KOPT-K1 (cell line): ENCODE data around the gene SH3BGRL3.
"Not testable (repeated sequence)": the region's sequence is repeated elsewhere in the genome, so short reads cannot be mapped to it uniquely, and the experiment has no call there.

Experiments
- H3K27ac ChIP-seq: fragments of 200-600 bp; sonication (generic); 2 replicates; pipeline ENCODE4 v1.5.1; 2016; ENCODE audit warnings: antibody characterized with exemption, mild to moderate bottlenecking, low read depth, low read length; ENCODE audit not compliant: poor library complexity, severe bottlenecking
- H3K36me3 ChIP-seq: fragments of 200-600 bp; sonication (generic); 2 replicates; pipeline ENCODE4 v1.5.1; 2017; ENCODE audit warnings: antibody characterized with exemption, mild to moderate bottlenecking, low read length, moderate library complexity; ENCODE audit not compliant: insufficient read depth
- H3K9me3 ChIP-seq: fragments of 200-600 bp; sonication (generic); 2 replicates; pipeline ENCODE4 v1.5.1; 2017; ENCODE audit warnings: antibody characterized with exemption, low read length, mild to moderate bottlenecking; ENCODE audit not compliant: insufficient read depth, poor library complexity, severe bottlenecking

Gene SH3BGRL3

GRCh38 chr1:26279456-26280332 lies at the start of gene SH3BGRL3:
TSS of gene SH3BGRL3 (plus strand) at chr1:26280086. CDS start at chr1:26280156, 70 bp downstream.
- Histone ChIP-seq H3K36me3 (peaks cover 70% of the 10 kb centered on the region), H3K27ac (peak within 1 kb of the TSS; percentile 73), H3K9me3 (no peaks in the 10 kb centered on the region)

GRCh38 chr1:26230682-26231081 lies 49.2 kb upstream of the SH3BGRL3 start:
- H3K9me3 ChIP-seq: not testable (repeated sequence)

GRCh38 chr1:26233903-26234643 lies 45.8 kb upstream of the SH3BGRL3 start, which contains the start of gene CEP85:
TSS of gene CEP85 (plus strand) at chr1:26234200. CDS start at chr1:26239784, 5,584 bp downstream.
- Histone ChIP-seq H3K27ac (peak within 1 kb of the TSS; percentile 90), H3K36me3 (peaks cover 25% of the 10 kb centered on the region)

More at GRCh38 chr1:26230682-26231081, 49.2 kb upstream of the SH3BGRL3 start:
- not testable (repeated sequence) for H3K27ac ChIP-seq, H3K36me3 ChIP-seq

GRCh38 chr1:26234644-26235370 lies 45.1 kb upstream of the SH3BGRL3 start:
- H3K9me3 ChIP-seq: no peaks in the 10 kb centered on the region
- H3K36me3 ChIP-seq: peaks cover 30% of the 10 kb centered on the region
- peak overlapping the region; percentile 90 for H3K27ac ChIP-seq

More at GRCh38 chr1:26233903-26234643, 45.8 kb upstream of the SH3BGRL3 start, which contains the start of gene CEP85:
- H3K9me3 ChIP-seq: no peaks in the 10 kb centered on the region

DNA sequence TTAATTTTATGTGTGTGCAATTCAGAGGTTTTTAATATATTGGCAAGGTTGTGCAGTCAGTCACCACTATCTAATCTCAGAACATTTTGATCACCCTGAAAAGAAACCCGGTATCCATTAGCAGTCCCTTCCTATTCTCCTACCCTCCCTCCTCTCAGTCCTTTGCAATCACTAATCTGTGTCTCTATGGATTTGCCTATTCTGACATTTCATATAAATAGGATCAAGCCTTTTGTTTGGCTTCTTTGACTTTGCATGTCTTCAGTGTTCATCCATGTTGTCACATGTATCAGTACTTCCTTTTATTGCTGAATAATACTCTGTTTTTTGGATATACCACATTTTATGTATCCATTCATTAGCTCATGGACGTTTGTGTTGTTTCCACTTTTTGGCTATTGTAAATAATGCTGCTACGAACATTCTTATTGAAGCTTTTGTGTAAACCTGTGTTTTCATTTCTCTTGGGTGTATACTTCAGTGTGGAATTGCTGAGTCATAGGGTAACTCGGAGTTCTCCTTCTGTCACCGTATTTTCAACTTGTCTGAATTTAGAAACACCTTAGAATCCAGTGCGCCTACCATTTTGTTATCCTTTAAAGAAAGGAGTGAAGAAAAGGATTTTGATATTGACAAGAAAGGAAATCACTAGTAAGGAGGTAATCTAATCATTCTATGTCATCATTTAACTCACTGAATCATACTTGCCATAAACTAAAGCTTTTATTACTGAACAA lies 42.5 kb upstream of the SH3BGRL3 start:
- Histone ChIP-seq H3K27ac (no peak overlapping the region), H3K36me3 (peaks cover 55% of the 10 kb centered on the region), H3K9me3 (no peaks in the 10 kb centered on the region)

- H3K36me3 ChIP-seq: peaks cover 80% of the 10 kb centered on the region
- no peaks in the 10 kb centered on the region for H3K9me3 ChIP-seq
- H3K27ac ChIP-seq: no peak overlapping the region
Observed at GRCh38 chr1:26239936-26240335, 40.0 kb upstream of the SH3BGRL3 start.

DNA sequence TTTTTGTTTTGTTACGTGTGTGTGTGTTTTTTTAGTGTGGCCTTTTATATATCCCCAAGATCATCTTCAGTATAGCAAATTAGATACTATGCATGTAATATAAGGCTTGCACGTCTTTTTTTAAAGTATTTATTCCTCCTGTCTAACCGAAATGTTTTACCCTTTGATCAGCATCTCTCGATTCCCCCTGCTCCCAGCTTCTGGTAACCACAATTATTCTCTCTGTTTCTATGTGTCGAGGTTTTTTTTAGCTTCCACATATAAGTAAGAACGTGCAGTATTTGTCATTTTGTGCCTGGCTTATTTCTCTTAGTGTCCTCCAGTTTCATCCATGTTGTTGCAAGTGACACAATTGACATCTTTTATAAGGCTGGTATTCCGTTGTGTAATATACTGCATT lies 27.2 kb upstream of the SH3BGRL3 start:
- Histone ChIP-seq H3K9me3 (no peaks in the 10 kb centered on the region), H3K27ac (no peak overlapping the region), H3K36me3 (peaks cover 99% of the 10 kb centered on the region)

DNA sequence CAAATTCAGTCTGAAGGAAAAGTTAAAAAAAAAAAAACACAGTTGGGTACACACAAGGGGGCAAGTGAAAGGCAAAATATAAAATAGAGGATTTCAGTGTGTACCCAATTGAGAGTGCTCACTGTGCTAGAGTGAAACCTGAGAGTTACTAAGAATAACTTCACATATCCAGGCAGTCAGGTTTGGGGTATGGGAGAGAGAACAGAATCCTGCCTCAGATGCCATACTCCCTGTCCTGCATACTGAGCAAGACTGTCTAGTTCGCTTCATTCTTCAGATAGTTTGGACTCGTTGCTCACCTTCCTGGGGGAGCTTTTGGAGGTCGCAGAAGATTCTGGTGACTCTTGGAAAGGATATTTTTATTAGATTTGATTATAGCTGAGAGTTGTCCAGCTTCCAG lies 25.5 kb upstream of the SH3BGRL3 start:
- Histone ChIP-seq H3K27ac (no peak overlapping the region), H3K36me3 (peaks cover 100% of the 10 kb centered on the region), H3K9me3 (no peaks in the 10 kb centered on the region)

GRCh38 chr1:26257222-26257621 lies 22.7 kb upstream of the SH3BGRL3 start:
- no peaks in the 10 kb centered on the region for H3K9me3 ChIP-seq
- H3K36me3 ChIP-seq: peaks cover 100% of the 10 kb centered on the region
- H3K27ac ChIP-seq: no peak overlapping the region

- H3K27ac ChIP-seq: no peak overlapping the region
- H3K36me3 ChIP-seq: peaks cover 100% of the 10 kb centered on the region
- no peaks in the 10 kb centered on the region for H3K9me3 ChIP-seq
Observed at GRCh38 chr1:26259005-26259404, 20.9 kb upstream of the SH3BGRL3 start.

DNA sequence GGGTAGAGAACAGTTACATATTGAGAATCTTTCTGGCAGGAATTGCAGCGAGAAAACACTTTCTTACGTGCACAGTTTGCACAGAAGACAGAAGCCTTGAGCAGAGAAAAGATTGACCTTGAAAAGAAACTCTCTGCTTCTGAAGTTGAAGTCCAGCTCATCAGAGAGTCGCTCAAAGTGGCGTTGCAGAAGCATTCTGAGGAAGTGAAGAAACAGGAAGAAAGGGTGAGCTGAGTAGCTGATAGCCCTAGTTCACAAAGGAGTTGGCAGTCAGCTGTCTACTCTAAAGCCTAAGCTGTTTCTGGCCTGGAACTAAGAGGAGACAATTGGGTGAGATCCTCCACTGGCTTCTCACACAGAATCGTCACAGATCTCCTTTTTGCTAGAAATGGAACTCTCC lies 20.3 kb upstream of the SH3BGRL3 start:
- Histone ChIP-seq H3K36me3 (peaks cover 100% of the 10 kb centered on the region), H3K27ac (no peak overlapping the region), H3K9me3 (no peaks in the 10 kb centered on the region)

- Histone ChIP-seq H3K36me3 (peaks cover 100% of the 10 kb centered on the region), H3K27ac (no peak overlapping the region), H3K9me3 (no peaks in the 10 kb centered on the region)
Observed at GRCh38 chr1:26263212-26263611, 16.7 kb upstream of the SH3BGRL3 start.

- peaks cover 100% of the 10 kb centered on the region for H3K36me3 ChIP-seq
- peaks cover 11% of the 10 kb centered on the region for H3K9me3 ChIP-seq
- no peak overlapping the region for H3K27ac ChIP-seq
Observed at GRCh38 chr1:26265405-26265804, 14.5 kb upstream of the SH3BGRL3 start.
